NCI-H446 (cell line): Measurements from ENCODE around the gene HHAT.

Experiments used
- DNase-seq, 2 experiments: peaks; one replicate each; lab custom pipeline; 2025; lab: John Stamatoyannopoulos, UW

HHAT gene

GRCh38 chr1:210723646-210724045 lies 394.9 kb downstream of the HHAT start:
- DNase-seq = no peak

GRCh38 chr1:210724768-210725167 lies 396.1 kb downstream of the HHAT start:
- DNase-seq = no peak
